Endometrial microvascular endothelial cells (primary cell): Measurements from ENCODE around the gene SMARCB1. TPM values are rescaled to one million over a fixed set of nuclear protein-coding genes. Genes with fewer than 3 reads are reported as not detected.

Source experiments
- in situ Hi-C: cut with HindIII; loops from 2 replicates; pipeline ENCODE4 v1.10.0; 2017; ENCODE audit warnings: low sequenced_read_pairs, low pct_unique_long_range_greater_than_20kb; ENCODE audit errors: inconsistent ontology term
- total RNA-seq: library from RNA; depleted of rRNA; stranded (reverse); fragments of >200 nt; gene quantifications from one replicate; pipeline ENCODE4 v1.2.3, GENCODE V29; 2015; ENCODE audit errors: inconsistent ontology term

Gene SMARCB1
- total RNA-seq, 1 donor from 2014 or later: 141 TPM

DNA sequence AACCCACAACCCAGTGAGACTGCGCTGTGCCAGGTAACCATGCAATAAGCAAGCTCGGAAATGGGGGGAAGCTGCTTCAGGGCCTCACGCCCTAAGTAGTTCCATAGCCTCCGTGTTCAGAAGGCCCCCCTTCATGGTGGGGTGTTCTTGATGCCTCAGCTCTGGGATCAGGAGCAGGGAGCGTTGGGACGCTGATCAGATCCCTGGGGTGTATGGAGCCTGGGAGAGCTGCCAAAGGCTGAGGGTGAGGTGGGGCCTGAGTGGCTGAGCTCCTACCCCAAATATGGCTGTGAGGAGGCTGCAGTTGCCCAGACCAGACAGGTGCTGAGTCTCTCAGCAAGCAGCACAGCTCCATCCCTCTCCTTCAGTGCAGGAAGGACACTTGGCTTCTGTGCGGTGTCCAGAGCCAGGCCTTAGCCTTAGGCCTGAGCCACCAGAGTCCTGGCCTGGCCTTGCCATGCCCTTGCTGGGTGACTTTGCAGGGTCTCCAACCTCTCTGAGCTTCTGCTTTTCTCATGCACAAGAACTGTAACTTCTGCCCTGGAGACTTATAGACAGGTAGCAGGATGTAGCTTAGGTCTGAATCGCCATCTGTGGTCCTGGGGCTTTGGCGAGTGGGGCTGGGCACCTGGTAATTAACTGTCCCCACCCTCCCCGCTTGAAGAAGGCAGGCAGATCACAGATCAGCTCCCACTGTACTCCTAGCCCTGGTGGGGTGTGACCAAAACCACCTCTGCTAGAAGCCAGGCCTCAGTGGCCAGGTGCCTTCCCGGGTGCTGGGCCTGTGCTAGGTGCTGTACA is 8.8 kb upstream of the SMARCB1 start:
- in situ Hi-C loops: no loop called here

DNA sequence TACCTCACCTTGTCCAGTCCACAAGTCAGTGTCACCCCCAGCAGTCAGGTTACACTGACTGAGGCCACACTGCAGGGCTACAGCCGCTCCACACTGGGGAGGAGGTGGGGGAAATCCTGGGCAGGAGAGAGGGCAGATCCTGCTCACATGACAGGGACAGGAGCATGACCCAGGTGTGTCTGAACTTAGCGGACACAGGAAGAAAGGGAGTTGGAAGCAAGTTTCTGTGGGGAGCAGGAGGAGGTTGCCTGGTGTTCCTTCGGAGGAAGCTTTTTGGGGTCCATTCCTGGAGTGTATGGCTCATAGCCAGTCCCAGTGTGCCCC is 8.2 kb upstream of the SMARCB1 start:
- in situ Hi-C loops: no loop called here

DNA sequence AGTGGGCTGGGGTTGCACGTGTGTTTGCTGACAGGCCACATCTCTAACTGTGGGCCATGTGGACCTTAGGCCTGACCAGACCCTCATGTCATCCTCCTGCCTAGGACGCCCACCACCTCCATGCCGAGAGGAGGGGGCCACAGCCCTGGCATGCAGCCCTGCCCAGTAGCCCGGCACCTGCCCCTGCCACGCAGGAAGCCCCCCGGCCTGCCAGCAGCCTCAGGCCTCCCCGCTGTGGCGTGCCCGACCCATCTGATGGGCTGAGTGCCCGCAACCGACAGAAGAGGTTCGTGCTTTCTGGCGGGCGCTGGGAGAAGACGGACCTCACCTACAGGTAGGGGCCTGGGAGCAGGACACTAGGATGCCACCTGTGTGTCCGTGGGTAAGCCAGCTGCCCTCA is 7.7 kb upstream of the SMARCB1 start:
- in situ Hi-C loops: no loop called here

DNA sequence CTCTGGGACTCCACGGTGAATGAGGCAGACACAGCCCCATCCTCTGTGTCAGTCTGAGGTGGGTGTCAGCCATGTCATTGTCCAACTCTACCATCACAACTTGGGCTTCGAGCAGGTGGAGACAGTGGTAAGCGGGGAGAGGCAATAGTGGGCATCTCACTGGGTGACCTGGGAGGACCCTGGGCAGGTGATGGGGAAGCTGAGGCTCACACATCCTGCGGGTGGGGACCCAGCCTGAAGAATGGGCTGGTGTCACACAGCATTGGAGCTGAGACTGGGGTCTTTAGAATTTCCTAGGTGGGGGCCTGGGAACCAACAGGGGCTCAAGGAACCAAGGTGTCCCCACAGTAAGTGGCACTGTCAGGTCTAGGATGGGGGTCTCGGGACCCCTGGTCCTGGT is 7.0 kb upstream of the SMARCB1 start:
- in situ Hi-C loops: no loop called here

DNA sequence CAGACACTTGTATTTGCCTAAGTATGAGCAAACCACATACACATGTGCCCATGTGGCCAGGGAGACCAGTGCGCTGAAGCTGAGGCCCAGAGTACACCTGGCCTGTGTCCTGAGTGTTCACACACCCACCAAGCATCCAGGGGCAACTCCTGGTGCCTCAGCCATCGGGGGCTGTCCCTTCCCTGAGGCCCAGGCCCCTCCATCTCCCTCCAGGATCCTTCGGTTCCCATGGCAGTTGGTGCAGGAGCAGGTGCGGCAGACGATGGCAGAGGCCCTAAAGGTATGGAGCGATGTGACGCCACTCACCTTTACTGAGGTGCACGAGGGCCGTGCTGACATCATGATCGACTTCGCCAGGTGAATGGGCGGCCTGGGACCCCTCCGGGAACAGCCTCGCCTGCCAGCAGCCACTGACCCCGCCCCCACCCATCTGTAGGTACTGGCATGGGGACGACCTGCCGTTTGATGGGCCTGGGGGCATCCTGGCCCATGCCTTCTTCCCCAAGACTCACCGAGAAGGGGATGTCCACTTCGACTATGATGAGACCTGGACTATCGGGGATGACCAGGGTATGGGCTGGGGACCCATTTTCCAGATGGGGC is 6.5 kb upstream of the SMARCB1 start:
- in situ Hi-C loops: no loop called here

DNA sequence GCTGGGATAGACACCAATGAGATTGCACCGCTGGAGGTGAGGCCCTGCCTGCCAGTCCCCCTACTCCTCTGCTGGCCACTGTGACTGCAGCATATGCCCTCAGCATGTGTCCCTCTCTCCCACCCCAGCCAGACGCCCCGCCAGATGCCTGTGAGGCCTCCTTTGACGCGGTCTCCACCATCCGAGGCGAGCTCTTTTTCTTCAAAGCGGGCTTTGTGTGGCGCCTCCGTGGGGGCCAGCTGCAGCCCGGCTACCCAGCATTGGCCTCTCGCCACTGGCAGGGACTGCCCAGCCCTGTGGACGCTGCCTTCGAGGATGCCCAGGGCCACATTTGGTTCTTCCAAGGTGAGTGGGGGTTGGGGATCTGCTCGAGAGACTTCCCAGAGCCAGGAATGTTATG is 5.7 kb upstream of the SMARCB1 start:
- in situ Hi-C loops: no loop called here

DNA sequence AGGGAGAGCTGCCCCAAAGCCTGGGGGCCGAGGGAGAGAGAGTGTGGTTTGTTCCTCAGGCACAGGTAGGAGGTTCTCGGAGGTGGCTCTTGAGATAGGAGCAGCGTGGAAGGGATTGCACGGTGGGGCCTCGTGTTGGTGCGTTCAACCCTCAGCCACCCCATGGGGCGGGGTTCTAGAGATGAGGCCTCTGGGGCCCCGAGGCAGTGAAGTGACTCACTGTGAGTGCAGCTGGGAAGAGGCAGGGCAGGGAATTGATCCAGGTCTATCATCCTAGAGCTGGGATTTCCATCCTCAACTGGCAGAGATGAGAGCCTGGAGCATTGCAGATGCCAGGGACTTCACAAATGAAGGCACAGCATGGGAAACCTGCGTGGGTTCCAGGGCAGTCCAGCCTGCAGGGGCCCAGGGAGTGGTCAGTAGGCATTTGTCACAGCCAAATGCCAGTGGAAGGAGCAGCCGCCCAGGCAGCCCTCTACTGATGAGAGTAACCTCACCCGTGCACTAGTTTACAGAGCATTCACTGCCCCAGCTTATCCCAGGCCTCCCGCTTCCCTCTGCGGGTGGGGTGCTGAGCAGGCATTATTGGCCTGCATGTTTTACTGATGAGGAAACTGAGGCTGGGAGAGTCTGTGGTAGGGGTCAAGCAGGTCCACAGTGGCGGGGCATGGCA is 5.1 kb upstream of the SMARCB1 start:
- in situ Hi-C loops: no loop called here

DNA sequence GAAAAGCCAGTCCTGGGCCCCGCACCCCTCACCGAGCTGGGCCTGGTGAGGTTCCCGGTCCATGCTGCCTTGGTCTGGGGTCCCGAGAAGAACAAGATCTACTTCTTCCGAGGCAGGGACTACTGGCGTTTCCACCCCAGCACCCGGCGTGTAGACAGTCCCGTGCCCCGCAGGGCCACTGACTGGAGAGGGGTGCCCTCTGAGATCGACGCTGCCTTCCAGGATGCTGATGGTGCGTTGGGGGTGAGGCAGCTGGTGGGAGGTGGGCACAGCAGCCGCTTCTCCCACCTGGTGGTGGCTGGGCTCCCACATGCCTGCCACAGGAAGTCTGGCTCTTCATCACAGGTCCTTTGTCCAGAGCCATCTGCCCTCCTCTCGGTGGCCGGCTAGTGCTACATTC is 4.5 kb upstream of the SMARCB1 start:
- in situ Hi-C loops: no loop called here

DNA sequence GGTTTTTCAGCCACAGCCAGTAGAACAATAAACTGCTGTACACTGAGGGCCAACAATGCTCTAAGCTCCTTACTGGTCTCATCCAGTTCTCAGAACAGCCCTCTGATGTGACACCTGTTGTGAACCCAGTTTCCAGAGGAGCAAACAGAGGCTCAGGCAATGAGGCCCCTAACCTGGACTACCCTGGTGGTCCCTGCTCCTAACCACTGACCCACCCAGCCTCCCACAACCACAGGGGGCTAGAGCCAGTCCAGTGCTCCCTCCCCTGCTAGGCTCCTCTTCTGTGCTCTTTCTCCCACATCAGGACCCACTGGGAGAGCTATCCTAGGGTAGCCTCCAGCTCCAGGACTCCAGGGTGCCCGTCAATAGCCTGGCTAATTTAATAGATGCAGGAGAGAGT is 4.1 kb upstream of the SMARCB1 start:
- in situ Hi-C loops: no loop called here

DNA sequence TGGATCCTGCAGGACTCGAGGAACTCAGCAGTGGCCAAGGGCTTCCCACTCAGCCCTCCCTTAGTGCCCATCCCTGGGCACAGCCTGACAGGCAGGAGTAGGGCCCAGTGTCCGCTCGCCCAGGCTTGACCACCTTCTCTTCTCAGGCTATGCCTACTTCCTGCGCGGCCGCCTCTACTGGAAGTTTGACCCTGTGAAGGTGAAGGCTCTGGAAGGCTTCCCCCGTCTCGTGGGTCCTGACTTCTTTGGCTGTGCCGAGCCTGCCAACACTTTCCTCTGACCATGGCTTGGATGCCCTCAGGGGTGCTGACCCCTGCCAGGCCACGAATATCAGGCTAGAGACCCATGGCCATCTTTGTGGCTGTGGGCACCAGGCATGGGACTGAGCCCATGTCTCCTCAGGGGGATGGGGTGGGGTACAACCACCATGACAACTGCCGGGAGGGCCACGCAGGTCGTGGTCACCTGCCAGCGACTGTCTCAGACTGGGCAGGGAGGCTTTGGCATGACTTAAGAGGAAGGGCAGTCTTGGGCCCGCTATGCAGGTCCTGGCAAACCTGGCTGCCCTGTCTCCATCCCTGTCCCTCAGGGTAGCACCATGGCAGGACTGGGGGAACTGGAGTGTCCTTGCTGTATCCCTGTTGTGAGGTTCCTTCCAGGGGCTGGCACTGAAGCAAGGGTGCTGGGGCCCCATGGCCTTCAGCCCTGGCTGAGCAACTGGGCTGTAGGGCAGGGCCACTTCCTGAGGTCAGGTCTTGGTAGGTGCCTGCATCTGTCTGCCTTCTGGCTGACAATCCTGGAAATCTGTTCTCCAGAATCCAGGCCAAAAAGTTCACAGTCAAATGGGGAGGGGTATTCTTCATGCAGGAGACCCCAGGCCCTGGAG is 3.3 kb upstream of the SMARCB1 start:
- in situ Hi-C loops: no loop called here

DNA sequence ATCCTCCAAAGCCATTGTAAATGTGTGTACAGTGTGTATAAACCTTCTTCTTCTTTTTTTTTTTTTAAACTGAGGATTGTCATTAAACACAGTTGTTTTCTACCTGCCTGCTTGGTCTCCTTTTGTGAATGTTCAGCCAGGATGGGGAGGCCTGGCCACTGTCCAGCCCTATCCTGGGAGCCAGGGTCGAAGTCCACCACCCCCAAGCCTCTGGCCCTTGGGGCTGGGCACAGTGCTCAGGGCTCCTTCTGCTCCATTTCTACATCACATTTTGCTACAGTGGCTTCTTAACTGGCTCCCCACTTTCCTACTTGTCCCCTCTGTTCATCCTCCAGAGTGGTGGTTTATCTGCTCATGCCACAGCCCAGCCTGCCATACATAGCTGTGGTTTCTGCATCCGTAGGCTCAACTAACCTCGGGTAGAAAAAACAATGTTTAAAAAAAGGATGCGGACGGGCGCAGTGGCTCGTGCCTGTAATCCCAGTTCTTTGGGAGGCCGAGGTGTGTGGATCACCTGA is 2.5 kb upstream of the SMARCB1 start:
- in situ Hi-C loops: no loop called here

DNA sequence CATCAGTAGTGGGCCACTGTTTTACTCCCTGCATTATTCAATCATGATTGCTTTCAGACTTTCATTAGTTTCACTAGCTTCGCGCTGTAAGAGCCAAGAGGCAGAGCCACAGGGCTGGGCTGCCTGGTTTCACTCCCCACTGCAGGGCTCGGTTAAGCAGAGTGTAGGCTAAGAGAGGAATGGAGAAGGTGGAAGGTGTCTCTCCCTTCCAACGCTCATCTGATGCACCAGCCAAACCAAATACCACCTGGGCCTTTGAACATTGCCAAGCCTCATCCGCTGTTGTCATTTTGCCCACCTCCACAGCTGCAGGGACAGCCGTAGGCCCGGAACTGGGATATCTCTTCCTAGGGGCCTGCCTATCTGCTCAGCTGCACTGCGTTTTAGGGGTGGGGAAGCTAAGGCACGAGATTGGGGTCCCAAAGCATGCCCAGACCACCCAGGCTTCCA is 480 bp upstream of the SMARCB1 start:
- in situ Hi-C loops: no loop called here

DNA sequence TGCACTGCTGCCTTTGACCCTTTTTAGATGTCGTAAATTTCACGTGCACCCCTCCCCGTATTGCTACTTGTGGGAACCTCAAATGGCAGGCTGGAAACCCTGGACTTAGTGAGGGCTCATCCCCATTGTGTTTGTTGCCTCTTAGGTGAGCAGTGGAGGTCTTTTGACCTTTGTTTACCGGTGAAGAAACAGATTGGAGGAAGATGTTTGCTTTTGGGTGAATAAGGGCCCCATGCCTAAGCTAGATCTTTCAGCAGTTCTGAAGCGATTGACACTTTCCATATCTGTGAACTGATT is 782 bp downstream of the SMARCB1 start:
- in situ Hi-C loops: no loop called here

DNA sequence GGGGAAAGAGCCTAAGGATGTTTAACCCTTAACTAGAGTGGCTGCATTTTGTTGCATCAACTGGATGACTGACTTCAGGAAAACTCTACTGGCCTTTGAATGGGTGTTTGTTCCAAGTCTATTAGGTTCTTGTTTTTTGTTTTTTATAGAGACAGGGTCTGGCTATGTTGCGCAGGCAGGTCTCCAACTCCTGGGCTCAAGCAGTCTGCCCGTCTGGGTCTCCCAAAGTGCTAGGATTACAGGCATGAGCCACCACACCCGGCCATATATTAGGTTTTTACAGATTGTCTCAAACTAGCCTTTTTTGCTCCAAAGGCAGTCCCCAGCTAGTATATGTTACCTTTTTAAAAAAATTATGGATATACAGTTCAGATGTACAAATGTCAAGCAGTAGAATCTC is 1.1 kb downstream of the SMARCB1 start:
- in situ Hi-C loops: no loop called here

DNA sequence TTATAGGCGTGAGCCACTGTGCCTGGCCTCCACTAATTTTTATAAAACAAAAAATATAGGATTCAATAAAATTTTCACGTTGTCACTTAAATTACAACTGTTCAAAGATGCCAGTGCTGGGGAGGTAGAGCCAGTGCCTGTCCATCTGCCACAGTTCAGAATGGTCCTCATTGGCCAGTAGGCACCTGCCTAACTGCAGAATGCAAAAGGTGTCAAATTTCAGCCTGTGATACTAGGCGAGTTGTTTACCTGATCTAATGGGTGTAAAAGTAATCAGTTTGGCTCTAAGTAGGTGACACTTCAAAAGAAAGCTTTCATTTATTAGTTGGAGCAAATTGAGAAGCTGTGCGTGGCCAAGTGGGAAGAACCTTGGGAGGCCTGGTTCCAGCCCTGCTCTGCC is 2.4 kb downstream of the SMARCB1 start:
- in situ Hi-C loops: no loop called here

DNA sequence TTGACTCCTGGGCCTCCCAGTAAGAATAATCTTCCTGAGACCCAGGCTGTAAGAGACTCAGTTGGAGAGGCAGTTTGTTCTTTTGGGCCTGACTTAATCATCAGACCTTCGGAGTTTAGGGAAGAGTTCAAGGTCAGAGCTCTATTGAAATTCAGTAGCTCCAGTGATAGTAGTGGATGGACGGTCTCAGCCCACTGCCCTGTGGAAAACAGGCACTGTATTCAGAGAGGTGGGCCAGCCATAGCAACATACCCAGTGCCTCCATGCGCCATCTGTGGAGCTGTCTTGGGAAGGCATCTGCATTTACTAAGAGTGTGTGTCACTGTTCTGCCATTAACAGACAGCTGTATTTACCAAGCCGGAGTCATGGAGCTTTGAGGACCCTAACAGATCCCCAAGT is 2.9 kb downstream of the SMARCB1 start:
- in situ Hi-C loops: no loop called here

DNA sequence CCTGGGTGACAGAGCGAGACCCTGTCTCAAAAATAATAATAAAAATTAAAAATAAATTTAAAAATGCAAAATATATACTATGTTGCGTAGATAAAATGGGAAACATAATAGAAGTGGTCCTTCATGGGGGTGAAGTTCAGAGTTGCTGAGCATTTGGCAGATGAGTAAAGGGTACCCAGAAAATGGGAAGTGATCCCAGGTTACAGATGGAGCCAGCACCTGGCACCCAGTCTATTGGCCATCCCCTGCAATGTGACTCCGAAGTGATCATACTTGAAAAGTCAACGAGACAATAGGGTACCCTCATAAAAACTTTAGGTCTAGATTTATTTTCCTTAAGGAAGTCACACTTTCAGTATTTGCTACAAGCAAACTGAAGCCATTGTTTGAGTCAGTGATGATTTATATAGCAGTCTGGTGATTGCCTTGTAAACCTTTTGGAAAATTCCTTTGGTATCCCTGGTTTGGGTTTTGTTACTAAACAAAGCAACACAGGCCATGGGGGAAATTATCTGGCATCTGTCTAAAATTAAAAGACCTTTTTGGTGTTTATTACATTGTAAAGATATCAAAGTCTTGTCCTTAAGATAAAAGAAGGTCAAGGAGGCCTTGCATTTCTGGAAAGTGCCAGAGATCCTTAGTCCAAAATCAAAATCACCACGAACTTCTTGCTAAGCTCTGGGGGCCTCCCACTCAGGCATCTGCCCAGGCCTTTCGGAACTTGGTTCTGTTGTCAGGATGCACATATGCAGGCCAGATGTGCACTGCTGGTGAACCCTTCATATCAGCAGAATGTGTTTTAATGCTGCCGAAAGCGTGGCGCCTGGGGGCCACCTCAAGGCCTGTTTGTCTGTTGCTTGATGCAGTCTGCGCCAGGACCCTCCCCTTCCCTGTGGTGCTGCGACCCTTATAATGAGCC is 4.3 kb downstream of the SMARCB1 start:
- in situ Hi-C loops: no loop called here
